Measurements from ENCODE around the gene PIK3CB. TPM values are rescaled to one million over a fixed set of nuclear protein-coding genes. Genes with fewer than 3 reads are reported as not detected.
A peak's percentile ranks its signal among the peaks of the same experiment; 100 is the strongest.
"Not testable (repeated sequence)": the region's sequence is repeated elsewhere in the genome, so short reads cannot be mapped to it uniquely, and the experiment has no call there.

The PIK3CB gene
- total RNA-seq, 1 experiment from 2014 or later = 8.3 TPM

DNA sequence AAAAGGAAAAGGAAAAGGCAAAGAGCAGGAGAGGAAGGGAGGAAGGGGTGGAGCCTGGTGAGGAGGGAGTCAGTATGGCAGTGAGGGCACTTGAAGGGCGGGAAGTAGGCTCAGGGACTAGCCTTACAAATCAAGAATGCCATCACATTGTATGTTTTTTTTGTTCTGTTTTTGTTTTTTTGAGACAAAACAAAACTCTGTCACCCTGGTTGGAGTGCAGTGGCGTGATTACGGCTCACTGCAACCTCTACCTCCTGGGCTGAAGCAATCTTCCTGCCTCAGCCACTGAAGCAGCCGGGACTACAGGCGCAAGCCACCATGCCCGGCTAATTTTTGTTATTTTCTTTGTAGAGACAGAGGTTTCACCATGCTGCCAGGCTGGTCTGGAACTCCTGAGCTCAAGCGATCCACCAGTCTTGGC, 10.5 kb upstream of the PIK3CB start:
- ATAC-seq (no peak), DNase-seq (no peak)
- no peaks in the 10 kb centered on the region for H3K9me3 ChIP-seq (ENCODE audit: low read length)
- no peak overlapping the region for H3K4me3 ChIP-seq (ENCODE audit: low read length)
- H3K4me1 ChIP-seq (ENCODE audit: insufficient read depth, low read length) = no peaks in the 10 kb centered on the region
- H3K36me3 ChIP-seq (ENCODE audit: low read depth, low read length) = no peaks in the 10 kb centered on the region
- H3K27ac ChIP-seq (ENCODE audit: low read length) = no peak overlapping the region
- no peak overlapping the region for H2AFZ ChIP-seq (ENCODE audit: low read length)
- H4K20me1 ChIP-seq (ENCODE audit: low read length) = no peaks in the 10 kb centered on the region
- ChIA-PET CTCF (no interaction called here), POLR2A (ENCODE audit: unreplicated experiment) (no interaction called here)
- no peaks in the 10 kb centered on the region for H3K79me2 ChIP-seq (ENCODE audit: low read length)
- H3K9me2 ChIP-seq (replicated peaks; ENCODE audit: low read length) = no peaks in the 10 kb centered on the region
- no peak for TF ChIP-seq EZH2phosphoT487 (IDR thresholded peaks at IDR 0.05; ENCODE audit: borderline replicate concordance, low read length)
- TF ChIP-seq CTCF (conservative IDR thresholded peaks at IDR 0.05; ENCODE audit: low read depth, low read length) = no peak
- TF ChIP-seq EZH2 (IDR thresholded peaks at IDR 0.05; ENCODE audit: low read length, unreplicated experiment) = no peak
- H3K9ac ChIP-seq (ENCODE audit: low read length) = no peak overlapping the region
- H3F3A ChIP-seq (ENCODE audit: low read length, unreplicated experiment) = no peaks in the 10 kb centered on the region
- no TSS peak for BruUV-seq (replicated peaks)
- no peak overlapping the region for H3K4me2 ChIP-seq (ENCODE audit: low read length)
- intact Hi-C loops (cut with micrococcal nuclease) = no loop called here
- no peaks in the 10 kb centered on the region for H3K27me3 ChIP-seq (ENCODE audit: low read length)

DNA sequence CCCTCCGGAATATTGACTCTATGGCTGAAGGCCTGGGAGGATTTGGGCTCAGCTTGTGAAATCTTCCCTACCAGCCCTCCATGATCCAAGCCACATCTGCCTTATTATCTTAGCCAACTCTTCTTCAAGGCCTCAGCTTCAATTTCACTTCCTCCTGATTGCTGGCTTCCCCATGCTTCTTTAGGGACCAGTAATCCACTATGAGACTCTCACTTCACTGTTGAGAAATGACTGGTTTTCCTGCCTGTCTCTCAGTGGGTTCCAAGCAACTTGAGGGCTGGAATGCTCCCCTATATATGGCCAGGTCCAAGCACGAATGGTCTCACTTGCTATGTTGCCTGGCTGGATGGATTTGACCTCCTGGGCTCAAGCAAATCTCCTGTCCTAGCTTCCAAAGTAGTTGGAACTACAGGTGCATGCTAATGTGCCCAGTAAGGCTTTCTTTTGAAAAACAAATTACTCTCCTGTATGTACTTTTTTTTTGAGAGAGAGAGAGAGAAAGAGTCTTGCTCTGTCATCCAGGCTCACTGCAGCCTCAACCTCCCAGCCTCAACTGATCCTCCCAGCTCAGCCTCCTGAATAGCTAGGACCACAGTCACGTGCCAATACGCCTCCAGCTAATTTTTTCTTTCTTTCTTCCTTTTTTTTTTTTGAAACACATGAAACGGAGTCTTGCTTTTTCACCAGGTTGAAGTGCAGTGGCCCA, 7.9 kb upstream of the PIK3CB start:
- TF ChIP-seq CTCF (conservative IDR thresholded peaks at IDR 0.05; ENCODE audit: low read depth, low read length) = no peak
- no peak for TF ChIP-seq EZH2 (IDR thresholded peaks at IDR 0.05; ENCODE audit: low read length, unreplicated experiment)
- TF ChIP-seq EZH2phosphoT487 (IDR thresholded peaks at IDR 0.05; ENCODE audit: borderline replicate concordance, low read length) = no peak
- no peaks in the 10 kb centered on the region for H3K9me3 ChIP-seq (ENCODE audit: low read length)
- no peak overlapping the region for H3K4me3 ChIP-seq (ENCODE audit: low read length)
- no peaks in the 10 kb centered on the region for H3K27me3 ChIP-seq (ENCODE audit: low read length)
- CTCF ChIA-PET = no interaction called here
- H3K27ac ChIP-seq (ENCODE audit: low read length) = no peak overlapping the region
- BruUV-seq (replicated peaks) = no TSS peak
- no peak overlapping the region for H2AFZ ChIP-seq (ENCODE audit: low read length)
- ATAC-seq (no peak), DNase-seq (no peak)
- H3K4me1 ChIP-seq (ENCODE audit: insufficient read depth, low read length) = no peaks in the 10 kb centered on the region
- H3K79me2 ChIP-seq (ENCODE audit: low read length) = no peaks in the 10 kb centered on the region
- no peak overlapping the region for H3K4me2 ChIP-seq (ENCODE audit: low read length)
- intact Hi-C loops (cut with micrococcal nuclease) = no loop called here
- H3F3A ChIP-seq (ENCODE audit: low read length, unreplicated experiment) = no peaks in the 10 kb centered on the region
- no peaks in the 10 kb centered on the region for H4K20me1 ChIP-seq (ENCODE audit: low read length)
- POLR2A ChIA-PET (ENCODE audit: unreplicated experiment) = no interaction called here
- no peak overlapping the region for H3K9ac ChIP-seq (ENCODE audit: low read length)
- H3K36me3 ChIP-seq (ENCODE audit: low read depth, low read length) = no peaks in the 10 kb centered on the region
- H3K9me2 ChIP-seq (replicated peaks; ENCODE audit: low read length) = no peaks in the 10 kb centered on the region

GRCh38 chr3:138838385-138838784, 3.7 kb upstream of the PIK3CB start:
- ATAC-seq; DNase-seq; CTCF ChIA-PET; H3K36me3 ChIP-seq (ENCODE audit: low read depth, low read length); H3K27ac ChIP-seq (ENCODE audit: low read length); H3K9me2 ChIP-seq (replicated peaks; ENCODE audit: low read length); BruUV-seq (replicated peaks); POLR2A ChIA-PET (ENCODE audit: unreplicated experiment); intact Hi-C loops (cut with micrococcal nuclease); H4K20me1 ChIP-seq (ENCODE audit: low read length); H3K4me3 ChIP-seq (ENCODE audit: low read length); H2AFZ ChIP-seq (ENCODE audit: low read length); H3K9me3 ChIP-seq (ENCODE audit: low read length); H3K27me3 ChIP-seq (ENCODE audit: low read length); H3K4me2 ChIP-seq (ENCODE audit: low read length); H3K9ac ChIP-seq (ENCODE audit: low read length); H3K4me1 ChIP-seq (ENCODE audit: insufficient read depth, low read length); H3F3A ChIP-seq (ENCODE audit: low read length, unreplicated experiment): not testable (repeated sequence)
- peaks cover 13% of the 10 kb centered on the region for H3K79me2 ChIP-seq (ENCODE audit: low read length)

GRCh38 chr3:138835846-138836245, 1.1 kb upstream of the PIK3CB start:
- H3F3A ChIP-seq (ENCODE audit: low read length, unreplicated experiment); H3K27ac ChIP-seq (ENCODE audit: low read length); H3K9ac ChIP-seq (ENCODE audit: low read length); H2AFZ ChIP-seq (ENCODE audit: low read length); H3K4me3 ChIP-seq (ENCODE audit: low read length); H4K20me1 ChIP-seq (ENCODE audit: low read length); H3K4me1 ChIP-seq (ENCODE audit: insufficient read depth, low read length); H3K36me3 ChIP-seq (ENCODE audit: low read depth, low read length); H3K27me3 ChIP-seq (ENCODE audit: low read length); DNase-seq; H3K9me2 ChIP-seq (replicated peaks; ENCODE audit: low read length); H3K9me3 ChIP-seq (ENCODE audit: low read length); CTCF ChIA-PET; ATAC-seq; POLR2A ChIA-PET (ENCODE audit: unreplicated experiment); BruUV-seq (replicated peaks): not testable (repeated sequence)
- Histone ChIP-seq H3K4me2 (ENCODE audit: low read length) (peak overlapping the region; percentile 85; the same call in 1 of the 2 replicates), H3K79me2 (ENCODE audit: low read length) (peaks cover 32% of the 10 kb centered on the region)
- intact Hi-C loops (cut with micrococcal nuclease) = loop anchor here (2.0 kb wide), 1 partner anchor 55 kb away; no protein-coding TSS in a partner anchor

Data from PC-3 (cell line).